NCI-H345 treated with DMSO at 0.1 percent for 48 hours (cell line): ENCODE measurements around the gene IGF1R.
"Not testable (repeated sequence)": the region's sequence is repeated elsewhere in the genome, so short reads cannot be mapped to it uniquely, and the experiment has no call there.

Experiments
- DNase-seq: peaks from one replicate; lab custom pipeline; 2025; ENCODE audit not compliant: unreplicated experiment; lab: John Stamatoyannopoulos, UW

The IGF1R gene

GRCh38 chr15:98647774-98648653 lies at the start of gene IGF1R:
IGF1R (plus strand) TSS chr15:98648539; CDS start chr15:98649582, 1,043 bp downstream.
- DNase-seq = peak; percentile 37

- DNase-seq = no peak
Observed at GRCh38 chr15:98599909-98600691, 48.2 kb upstream of the IGF1R start.

GRCh38 chr15:98604983-98605382 lies 43.4 kb upstream of the IGF1R start:
- no peak for DNase-seq

- DNase-seq = no peak
Observed at GRCh38 chr15:98609144-98609852, 39.0 kb upstream of the IGF1R start.

GRCh38 chr15:98610991-98611390 lies 37.3 kb upstream of the IGF1R start:
- no peak for DNase-seq

GRCh38 chr15:98611808-98612207 lies 36.5 kb upstream of the IGF1R start:
- no peak for DNase-seq

GRCh38 chr15:98612490-98613110 lies 35.7 kb upstream of the IGF1R start:
- no peak for DNase-seq

GRCh38 chr15:98614681-98615080 lies 33.7 kb upstream of the IGF1R start:
- DNase-seq = no peak

GRCh38 chr15:98616397-98616796 lies 31.9 kb upstream of the IGF1R start:
- DNase-seq = no peak

- no peak for DNase-seq
Observed at GRCh38 chr15:98617328-98617980, 30.9 kb upstream of the IGF1R start.

GRCh38 chr15:98618576-98618975 lies 29.8 kb upstream of the IGF1R start:
- DNase-seq = not testable (repeated sequence)

GRCh38 chr15:98620020-98620419 lies 28.3 kb upstream of the IGF1R start:
- DNase-seq = no peak

GRCh38 chr15:98621021-98621420 lies 27.3 kb upstream of the IGF1R start:
- no peak for DNase-seq

- no peak for DNase-seq
Observed at GRCh38 chr15:98625614-98626013, 22.7 kb upstream of the IGF1R start.

GRCh38 chr15:98626153-98626552 lies 22.2 kb upstream of the IGF1R start:
- no peak for DNase-seq

GRCh38 chr15:98628216-98628615 lies 20.1 kb upstream of the IGF1R start:
- no peak for DNase-seq

GRCh38 chr15:98635848-98636247 lies 12.5 kb upstream of the IGF1R start:
- no peak for DNase-seq

- DNase-seq = no peak
Observed at GRCh38 chr15:98643115-98643514, 5.2 kb upstream of the IGF1R start.

GRCh38 chr15:98646546-98647025 lies 1.8 kb upstream of the IGF1R start:
- no peak for DNase-seq

- DNase-seq = no peak
Observed at GRCh38 chr15:98647026-98647773, 1.1 kb upstream of the IGF1R start.
